Measurements from ENCODE around the gene TYMP.
A peak's percentile ranks its signal among the peaks of the same experiment; 100 is the strongest.

Gene TYMP

GRCh38 chr22:50537765-50538164 is 8.0 kb upstream of the TYMP start:
- no peak for DNase-seq

- no peak for DNase-seq
Measured at GRCh38 chr22:50536226-50536625, 6.4 kb upstream of the TYMP start.

- DNase-seq = no peak
Measured at GRCh38 chr22:50535113-50535512, 5.3 kb upstream of the TYMP start.

- peak; percentile 57 for DNase-seq
Measured at GRCh38 chr22:50533856-50534711, 4.3 kb upstream of the TYMP start.

- DNase-seq = no peak
Measured at GRCh38 chr22:50532824-50533796, 3.3 kb upstream of the TYMP start.

- DNase-seq = peak; percentile 38
Measured at GRCh38 chr22:50531962-50532674, 2.3 kb upstream of the TYMP start.

- DNase-seq = no peak
Measured at GRCh38 chr22:50531546-50531961, 1.7 kb upstream of the TYMP start.

GRCh38 chr22:50530877-50531545 is 1.2 kb upstream of the TYMP start:
- DNase-seq = peak; percentile 69

- no peak for DNase-seq
Measured at GRCh38 chr22:50530580-50530876, 716 bp upstream of the TYMP start.

- DNase-seq = no peak
Measured at GRCh38 chr22:50529416-50529896, 356 bp downstream of the TYMP start.

- no peak for DNase-seq
Measured at GRCh38 chr22:50528682-50529415, 963 bp downstream of the TYMP start.

GRCh38 chr22:50527921-50528681 is 1.7 kb downstream of the TYMP start:
- no peak for DNase-seq

- no peak for DNase-seq
Measured at GRCh38 chr22:50526834-50527801, 2.7 kb downstream of the TYMP start.

GRCh38 chr22:50526108-50526833 is 3.5 kb downstream of the TYMP start:
- DNase-seq = peak; percentile 72

GRCh38 chr22:50525858-50526107 is 4.0 kb downstream of the TYMP start:
- no peak for DNase-seq

GRCh38 chr22:50525104-50525857 is 4.5 kb downstream of the TYMP start, which contains the start of gene SCO2:
Gene SCO2 (minus strand): TSS chr22:50525598. CDS start chr22:50524411, 1,187 bp downstream.
- peak; percentile 97 for DNase-seq

- no peak for DNase-seq
Measured at GRCh38 chr22:50524676-50525103, 5.1 kb downstream of the TYMP start.
